ENCODE data around the gene ACTL7A.

Gene ACTL7A

DNA sequence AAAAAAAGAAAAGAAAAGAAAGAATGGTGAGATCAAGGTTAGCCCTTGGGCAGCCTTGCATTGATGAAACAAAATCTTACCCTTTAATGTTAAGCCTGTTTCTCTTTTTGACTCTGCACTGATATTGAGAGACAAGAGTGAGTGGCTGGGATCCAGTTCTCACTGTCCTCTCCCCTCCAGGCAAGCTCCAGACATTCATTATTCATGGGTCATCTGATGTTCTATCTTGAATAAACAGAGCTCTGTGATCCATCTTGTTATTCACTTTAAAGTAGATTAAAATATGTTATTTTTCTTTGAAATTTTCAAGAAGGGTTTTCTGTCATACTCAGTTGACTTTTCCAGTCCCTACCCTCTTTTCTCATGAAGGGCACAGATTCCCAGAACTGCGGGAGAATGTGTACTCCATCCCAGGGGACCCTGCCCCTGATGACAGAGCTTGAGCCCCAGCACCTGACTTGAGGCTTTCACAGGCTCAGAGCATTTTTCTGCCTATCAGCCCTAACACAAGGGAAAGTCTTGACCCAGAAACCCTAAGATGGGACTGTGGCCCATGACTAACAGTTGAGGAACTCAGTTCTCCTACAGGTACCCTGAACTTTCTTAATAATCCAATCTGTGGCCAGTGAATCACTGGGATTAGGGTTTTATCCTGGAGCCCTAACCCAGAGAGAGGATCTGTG lies 30.4 kb upstream of the ACTL7A start:
- TF ChIP-seq, protein P1, sequence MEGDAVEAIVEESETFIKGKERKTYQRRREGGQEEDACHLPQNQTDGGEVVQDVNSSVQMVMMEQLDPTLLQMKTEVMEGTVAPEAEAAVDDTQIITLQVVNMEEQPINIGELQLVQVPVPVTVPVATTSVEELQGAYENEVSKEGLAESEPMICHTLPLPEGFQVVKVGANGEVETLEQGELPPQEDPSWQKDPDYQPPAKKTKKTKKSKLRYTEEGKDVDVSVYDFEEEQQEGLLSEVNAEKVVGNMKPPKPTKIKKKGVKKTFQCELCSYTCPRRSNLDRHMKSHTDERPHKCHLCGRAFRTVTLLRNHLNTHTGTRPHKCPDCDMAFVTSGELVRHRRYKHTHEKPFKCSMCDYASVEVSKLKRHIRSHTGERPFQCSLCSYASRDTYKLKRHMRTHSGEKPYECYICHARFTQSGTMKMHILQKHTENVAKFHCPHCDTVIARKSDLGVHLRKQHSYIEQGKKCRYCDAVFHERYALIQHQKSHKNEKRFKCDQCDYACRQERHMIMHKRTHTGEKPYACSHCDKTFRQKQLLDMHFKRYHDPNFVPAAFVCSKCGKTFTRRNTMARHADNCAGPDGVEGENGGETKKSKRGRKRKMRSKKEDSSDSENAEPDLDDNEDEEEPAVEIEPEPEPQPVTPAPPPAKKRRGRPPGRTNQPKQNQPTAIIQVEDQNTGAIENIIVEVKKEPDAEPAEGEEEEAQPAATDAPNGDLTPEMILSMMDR (IDR thresholded peaks at IDR 0.05; ENCODE audit: low read depth, low read length): no peak
- no peak overlapping the region for H3K4me3 ChIP-seq (ENCODE audit: low read depth, low read length)

DNA sequence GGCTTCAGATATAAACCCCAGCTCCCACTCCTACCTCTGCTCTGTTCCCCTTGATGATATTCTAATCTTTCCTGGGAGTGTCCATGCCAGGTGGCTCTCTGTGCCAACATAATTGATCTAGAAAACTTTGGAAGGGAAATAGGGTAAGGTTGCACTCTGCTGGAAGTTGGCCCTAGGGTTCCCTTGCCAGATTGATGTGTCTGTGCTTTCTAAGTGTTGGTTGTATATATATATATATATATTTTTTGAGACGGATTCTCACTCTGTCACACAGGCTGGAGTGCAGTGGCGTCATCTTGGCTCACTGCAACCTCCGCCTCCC lies 29.9 kb upstream of the ACTL7A start:
- TF ChIP-seq, protein P1 (IDR thresholded peaks at IDR 0.05; ENCODE audit: low read depth, low read length): no peak
- no peak overlapping the region for H3K4me3 ChIP-seq (ENCODE audit: low read depth, low read length)

DNA sequence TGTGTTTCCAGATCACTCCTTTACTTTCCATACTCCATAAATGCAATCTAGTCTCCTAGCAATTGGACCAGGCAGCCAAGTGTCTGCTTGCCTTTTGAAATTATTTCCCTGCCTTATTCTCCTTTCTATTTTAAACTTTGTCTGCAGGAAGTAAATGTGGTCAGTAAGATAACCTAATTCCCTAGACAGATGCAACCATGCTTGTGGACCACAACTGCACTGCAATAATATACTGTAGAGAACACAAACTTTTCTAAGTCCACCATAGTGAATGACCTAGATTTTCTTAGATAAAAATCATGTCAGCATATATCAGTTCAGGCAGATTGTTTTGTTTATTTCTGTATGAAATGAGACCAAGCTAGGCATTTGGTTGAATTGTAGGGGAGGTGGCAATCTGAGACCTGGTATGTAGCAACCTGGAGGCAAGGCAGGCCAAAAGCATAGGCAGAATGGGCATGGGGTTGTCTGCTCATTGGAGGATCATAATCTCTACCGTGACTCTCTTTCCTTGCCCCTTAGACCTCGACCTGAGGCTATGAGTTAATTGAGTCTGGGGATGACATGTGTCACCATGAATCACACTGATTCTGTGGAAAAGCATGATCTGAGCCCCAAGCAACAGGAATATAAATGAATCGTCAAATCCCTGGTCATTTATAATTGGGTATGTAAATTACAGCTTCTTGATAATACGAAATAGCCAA lies 27.0 kb upstream of the ACTL7A start:
- no peak overlapping the region for H3K4me3 ChIP-seq (ENCODE audit: low read depth, low read length)
- TF ChIP-seq, protein P1 (IDR thresholded peaks at IDR 0.05; ENCODE audit: low read depth, low read length): no peak

DNA sequence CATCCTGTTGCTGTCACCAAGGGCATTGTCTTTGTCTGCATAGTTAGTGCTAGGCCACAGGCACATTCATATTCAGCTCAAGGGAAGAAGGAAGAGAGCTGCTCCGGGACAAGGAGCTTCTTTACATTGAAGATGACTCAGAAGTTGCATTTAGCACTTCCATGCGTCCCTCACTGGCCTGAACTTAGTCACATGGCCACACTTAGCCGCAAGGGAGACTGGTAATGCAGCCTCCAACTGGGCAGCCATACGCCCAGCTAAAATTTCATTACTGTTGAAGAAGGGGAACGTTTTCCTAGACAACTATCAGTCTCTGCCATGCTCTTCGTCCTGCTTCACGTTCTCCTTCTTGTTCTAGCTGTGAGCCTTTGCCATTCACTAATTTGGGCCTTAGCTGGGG lies 26.2 kb upstream of the ACTL7A start:
- H3K4me3 ChIP-seq (ENCODE audit: low read depth, low read length): no peak overlapping the region

DNA sequence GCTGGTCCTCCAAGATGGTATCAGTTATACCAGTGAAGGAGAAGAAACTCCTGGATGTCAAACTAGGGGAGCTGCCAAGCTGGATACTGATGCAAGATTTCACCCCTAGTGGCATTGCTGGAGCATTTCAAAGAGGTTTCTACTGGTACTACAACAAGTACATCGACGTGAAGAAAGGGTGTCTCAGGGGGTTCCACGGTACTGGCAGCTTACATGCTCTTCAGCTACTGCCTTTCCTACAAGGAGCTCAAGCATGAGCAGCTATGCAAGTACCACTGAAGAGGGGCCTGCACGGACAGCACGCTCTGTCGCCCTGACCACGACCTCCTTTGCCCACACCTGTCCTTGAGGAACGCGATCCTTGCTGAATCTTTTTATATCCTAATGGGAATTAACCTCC lies 25.7 kb upstream of the ACTL7A start:
- TF ChIP-seq, protein P1 (IDR thresholded peaks at IDR 0.05; ENCODE audit: low read depth, low read length): no peak
- H3K4me3 ChIP-seq (ENCODE audit: low read depth, low read length): no peak overlapping the region

More for the DNA sequence above, 26.2 kb upstream of the ACTL7A start:
- TF ChIP-seq, protein P1 (IDR thresholded peaks at IDR 0.05; ENCODE audit: low read depth, low read length): no peak

DNA sequence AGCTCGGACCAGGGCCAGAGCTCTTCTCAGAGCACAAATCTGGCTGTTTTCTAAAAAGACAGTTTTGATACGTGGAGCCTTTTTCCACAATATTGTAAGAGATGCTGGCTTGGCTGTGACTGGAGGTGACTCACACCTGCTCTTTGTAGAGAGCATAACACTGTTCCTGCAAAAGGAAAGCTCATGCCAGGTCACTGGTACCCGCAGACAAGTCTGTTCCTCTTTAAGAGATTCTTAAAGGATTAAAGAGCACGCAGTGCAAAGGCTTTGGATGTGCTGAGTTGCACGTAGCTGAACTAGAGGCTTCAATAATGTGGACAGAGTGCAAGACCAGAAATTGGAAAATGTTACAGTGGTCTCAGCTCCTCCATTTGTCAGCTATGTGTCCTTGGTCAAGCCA lies 25.3 kb upstream of the ACTL7A start:
- H3K4me3 ChIP-seq (ENCODE audit: low read depth, low read length): no peak overlapping the region
- TF ChIP-seq, protein P1 (IDR thresholded peaks at IDR 0.05; ENCODE audit: low read depth, low read length): no peak

DNA sequence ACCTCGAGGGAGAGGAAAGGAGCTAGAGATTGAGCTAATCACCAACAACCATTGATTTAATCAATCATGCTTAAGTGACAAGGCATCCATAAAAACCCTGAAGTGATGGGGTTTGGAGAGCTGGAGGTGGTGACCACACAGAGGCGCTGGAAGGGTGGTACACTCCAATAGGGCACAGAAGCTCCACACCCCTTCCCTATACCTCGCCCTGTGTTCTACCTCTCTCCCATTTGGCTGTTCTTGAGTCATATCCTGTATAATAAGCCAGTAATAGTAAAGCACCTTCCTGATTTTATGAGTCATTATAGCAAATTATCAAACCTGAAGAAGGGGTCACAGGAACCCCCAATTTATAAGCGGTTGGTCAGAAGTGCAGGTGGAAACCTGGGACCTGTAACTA lies 24.5 kb upstream of the ACTL7A start:
- TF ChIP-seq, protein P1 (IDR thresholded peaks at IDR 0.05; ENCODE audit: low read depth, low read length): no peak
- H3K4me3 ChIP-seq (ENCODE audit: low read depth, low read length): no peak overlapping the region
